ENCODE data around the gene FILIP1. TPM values are rescaled to one million over a fixed set of nuclear protein-coding genes. Genes with fewer than 3 reads are reported as not detected.

FILIP1 gene
- total and polyA plus RNA-seq, 8 donors, result 14.4 to 45.2 (median 32.5) TPM

DNA sequence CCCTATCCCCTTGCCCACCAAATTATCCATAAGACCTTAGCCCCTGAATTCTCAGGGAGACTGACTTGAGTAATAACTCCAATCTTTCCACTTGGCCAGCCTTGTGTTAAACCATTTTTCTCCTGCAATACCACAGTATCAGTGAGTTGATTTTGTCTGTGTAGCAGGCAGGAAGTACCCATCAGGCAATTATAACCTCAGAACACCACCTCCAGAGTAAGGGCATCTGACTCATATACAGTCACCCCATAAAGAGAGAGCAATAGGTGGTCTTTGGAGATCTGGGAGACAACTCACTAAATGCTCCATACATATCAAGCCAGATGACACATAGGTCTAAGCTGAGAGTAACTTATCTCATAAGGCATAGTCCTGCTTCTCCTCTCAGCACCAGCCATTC, 83.7 kb downstream of the FILIP1 start:
- Histone ChIP-seq H3K9me3 (no peaks in the 10 kb centered on the region), H3K27me3 (no peaks in the 10 kb centered on the region), H3K4me3 (no peak overlapping the region), H3K4me1 (no peaks in the 10 kb centered on the region), H3K36me3 (no peaks in the 10 kb centered on the region), H3K27ac (no peak overlapping the region)
- DNase-seq (no peak), ATAC-seq (no peak)
- TF ChIP-seq, protein P1, sequence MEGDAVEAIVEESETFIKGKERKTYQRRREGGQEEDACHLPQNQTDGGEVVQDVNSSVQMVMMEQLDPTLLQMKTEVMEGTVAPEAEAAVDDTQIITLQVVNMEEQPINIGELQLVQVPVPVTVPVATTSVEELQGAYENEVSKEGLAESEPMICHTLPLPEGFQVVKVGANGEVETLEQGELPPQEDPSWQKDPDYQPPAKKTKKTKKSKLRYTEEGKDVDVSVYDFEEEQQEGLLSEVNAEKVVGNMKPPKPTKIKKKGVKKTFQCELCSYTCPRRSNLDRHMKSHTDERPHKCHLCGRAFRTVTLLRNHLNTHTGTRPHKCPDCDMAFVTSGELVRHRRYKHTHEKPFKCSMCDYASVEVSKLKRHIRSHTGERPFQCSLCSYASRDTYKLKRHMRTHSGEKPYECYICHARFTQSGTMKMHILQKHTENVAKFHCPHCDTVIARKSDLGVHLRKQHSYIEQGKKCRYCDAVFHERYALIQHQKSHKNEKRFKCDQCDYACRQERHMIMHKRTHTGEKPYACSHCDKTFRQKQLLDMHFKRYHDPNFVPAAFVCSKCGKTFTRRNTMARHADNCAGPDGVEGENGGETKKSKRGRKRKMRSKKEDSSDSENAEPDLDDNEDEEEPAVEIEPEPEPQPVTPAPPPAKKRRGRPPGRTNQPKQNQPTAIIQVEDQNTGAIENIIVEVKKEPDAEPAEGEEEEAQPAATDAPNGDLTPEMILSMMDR (IDR thresholded peaks at IDR 0.05), result no peak
- intact Hi-C loops (cut with DNase I), result no loop called here

DNA sequence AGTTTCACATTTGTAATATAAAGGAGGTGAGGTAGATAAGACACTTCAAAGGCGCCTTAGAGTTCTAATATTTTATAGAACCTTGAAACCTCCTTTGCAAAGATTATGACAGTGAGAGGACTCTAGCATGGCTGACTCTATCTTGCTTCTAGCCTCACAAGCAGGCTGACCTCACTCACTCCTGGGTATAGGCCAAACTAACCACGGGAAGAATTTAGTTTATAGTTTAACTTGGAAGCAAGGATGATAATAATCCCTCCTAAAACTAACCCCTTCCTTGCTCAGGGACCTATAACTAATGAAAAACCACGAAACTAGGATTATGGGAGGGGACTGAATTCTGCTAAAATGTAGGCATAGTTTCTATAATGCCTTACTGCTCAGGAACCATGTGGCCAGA, 84.3 kb downstream of the FILIP1 start:
- Histone ChIP-seq H3K27me3 (no peaks in the 10 kb centered on the region), H3K4me1 (no peaks in the 10 kb centered on the region), H3K9me3 (no peaks in the 10 kb centered on the region), H3K27ac (no peak overlapping the region), H3K4me3 (no peak overlapping the region), H3K36me3 (no peaks in the 10 kb centered on the region)
- ATAC-seq (no peak), DNase-seq (no peak)
- intact Hi-C loops (cut with DNase I), result no loop called here
- TF ChIP-seq, protein P1 (IDR thresholded peaks at IDR 0.05), result no peak

DNA sequence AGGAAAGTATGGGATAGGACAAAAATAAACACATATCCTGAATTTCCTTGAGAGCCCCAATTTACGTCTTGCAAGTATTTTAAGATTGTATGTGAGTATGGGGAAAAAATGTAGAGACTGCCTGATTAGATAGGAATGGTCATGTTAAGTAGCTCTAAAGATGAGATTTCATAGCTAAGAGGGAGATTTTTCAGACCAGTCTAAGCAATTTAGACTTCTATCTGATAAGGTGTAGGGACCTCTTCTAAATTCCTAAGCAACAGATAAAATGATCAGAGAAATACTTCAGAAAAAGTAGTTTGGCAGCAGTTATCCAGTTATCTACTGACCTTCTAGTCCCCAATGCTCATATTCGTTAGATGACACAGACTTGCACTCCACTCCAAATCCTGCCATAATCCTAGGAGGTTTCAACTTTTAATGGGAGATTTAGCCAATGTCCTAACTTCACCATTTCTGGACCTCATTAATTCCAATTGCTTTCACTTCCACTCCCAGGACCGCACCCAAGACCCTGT, 90.0 kb downstream of the FILIP1 start:
- no peaks in the 10 kb centered on the region for H3K9me3 ChIP-seq
- ATAC-seq (peak; percentile 6), DNase-seq (no peak)
- H3K4me1 ChIP-seq, result no peaks in the 10 kb centered on the region
- intact Hi-C loops (cut with DNase I), result no loop called here
- H3K27ac ChIP-seq, result no peak overlapping the region
- no peaks in the 10 kb centered on the region for H3K36me3 ChIP-seq
- TF ChIP-seq, protein P1 (IDR thresholded peaks at IDR 0.05), result no peak
- no peaks in the 10 kb centered on the region for H3K27me3 ChIP-seq
- no peak overlapping the region for H3K4me3 ChIP-seq

DNA sequence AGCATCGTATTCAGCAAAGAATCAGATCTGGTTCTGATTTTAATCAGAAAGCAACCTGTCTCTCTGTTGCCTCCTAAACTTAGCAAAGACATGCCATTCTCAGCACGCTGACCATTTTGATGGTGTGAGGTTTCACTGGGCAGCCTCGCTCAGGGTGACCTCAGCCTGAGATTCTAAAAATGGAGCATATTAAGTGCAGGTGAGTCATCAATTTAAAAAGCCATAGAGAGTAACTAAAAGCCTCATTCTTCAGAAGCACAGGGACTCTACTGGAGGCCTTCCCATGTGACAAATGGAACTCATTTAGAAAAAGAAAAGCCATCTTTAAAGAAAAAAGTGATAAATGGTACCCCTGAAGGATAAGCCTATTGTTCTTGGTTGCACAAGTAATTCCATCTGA, 91.3 kb downstream of the FILIP1 start:
- peak overlapping the region in 1 of 2 donors; percentile 15 for H3K27ac ChIP-seq
- TF ChIP-seq, protein P1 (IDR thresholded peaks at IDR 0.05), result no peak
- H3K4me3 ChIP-seq, result no peak overlapping the region
- no peaks in the 10 kb centered on the region for H3K9me3 ChIP-seq
- ATAC-seq (peak; percentile 92), DNase-seq (peak in 1 of 4 donors; percentile 34)
- no peaks in the 10 kb centered on the region for H3K4me1 ChIP-seq
- no peaks in the 10 kb centered on the region for H3K36me3 ChIP-seq
- H3K27me3 ChIP-seq, result no peaks in the 10 kb centered on the region
- intact Hi-C loops (cut with DNase I), result no loop called here

DNA sequence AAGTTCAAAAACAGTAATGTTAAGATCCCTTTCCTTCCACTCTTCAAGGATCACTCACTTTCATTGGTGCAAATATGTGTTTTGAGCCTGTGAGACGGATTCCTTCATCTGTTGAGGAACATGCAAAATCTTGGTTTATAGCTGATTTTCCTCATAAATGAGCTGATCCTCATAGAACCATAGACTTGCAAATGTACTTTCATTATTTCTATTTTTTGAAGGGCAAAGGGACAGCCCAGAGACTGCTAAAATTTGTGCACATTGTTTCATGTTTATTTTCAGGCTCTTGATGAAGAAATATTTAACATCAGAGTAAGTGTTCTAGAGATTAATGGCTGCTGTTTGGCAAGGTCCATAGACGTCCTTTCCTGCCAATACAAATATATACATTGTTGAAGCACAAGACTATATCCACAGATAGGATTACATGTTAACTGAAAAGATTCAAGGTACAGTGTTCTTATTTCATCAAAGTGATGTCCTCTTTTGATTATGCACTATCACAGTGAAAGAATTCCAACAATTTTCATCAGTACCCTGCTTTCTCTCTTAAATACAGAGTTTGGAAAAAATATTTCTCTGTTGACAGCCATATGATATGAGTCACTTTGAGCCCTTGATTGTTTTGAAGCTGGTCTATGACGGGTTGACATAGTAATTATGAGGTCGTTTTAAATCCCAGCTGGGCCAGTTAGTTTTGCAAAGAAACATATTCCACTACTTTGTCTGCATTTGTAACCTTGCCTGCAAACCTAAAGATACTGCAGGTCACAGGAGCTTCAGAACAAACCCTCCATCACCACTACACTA, 95.7 kb downstream of the FILIP1 start:
- TF ChIP-seq, protein P1 (IDR thresholded peaks at IDR 0.05), result no peak
- Histone ChIP-seq H3K27ac (no peak overlapping the region), H3K4me3 (no peak overlapping the region), H3K36me3 (no peaks in the 10 kb centered on the region), H3K9me3 (no peaks in the 10 kb centered on the region), H3K4me1 (no peaks in the 10 kb centered on the region), H3K27me3 (no peaks in the 10 kb centered on the region)
- intact Hi-C loops (cut with DNase I), result no loop called here
- DNase-seq (peak in 2 of 4 donors; percentile 72 to 78), ATAC-seq (peak; percentile 29)

Measured in left lung (tissue), 10 donors.